Measurements from ENCODE around the gene SCLY. TPM values are rescaled to one million over a fixed set of nuclear protein-coding genes. Genes with fewer than 3 reads are reported as not detected.

The SCLY gene
- polyA plus RNA-seq, 1 of the 3 experiments (the other 2 are of a cell fraction), result 20.9 TPM

GRCh38 chr2:238104691-238105371, 44.0 kb downstream of the SCLY start:
- no peak overlapping the region for H3K27ac ChIP-seq (ENCODE audit: low read depth in 2 of 2, low read length in 1 of 2)
- H3K9me3 ChIP-seq, result no peaks in the 10 kb centered on the region
- no peaks in the 10 kb centered on the region for H3K79me2 ChIP-seq (ENCODE audit: insufficient read depth)
- DNase-seq, result peak; percentile 24
- no peaks in the 10 kb centered on the region for H3K9me2 ChIP-seq
- no peak overlapping the region for H3K4me3 ChIP-seq (ENCODE audit: low read depth in 2 of 2, low read length in 1 of 2)
- H3K9ac ChIP-seq, result no peak overlapping the region
- H3K4me2 ChIP-seq, result no peak overlapping the region
- no peaks in the 10 kb centered on the region for H3K27me3 ChIP-seq (ENCODE audit: insufficient read depth)
- 77% methylated on average over 4 of the region's 21 CpGs for WGBS (ENCODE audit: low lambda C conversion rate)
- no peaks in the 10 kb centered on the region for H3K36me3 ChIP-seq (replicated peaks in 1 of 2; ENCODE audit: control insufficient read depth in 1 of 2, insufficient read depth in 2 of 2, low read length in 1 of 2)
- TF ChIP-seq ELF1 (IDR thresholded peaks at IDR 0.05) (no peak), RXRA (IDR thresholded peaks at IDR 0.05; ENCODE audit: borderline replicate concordance, low read depth) (no peak), FOXJ3 (CRISPR knock-in tag; IDR thresholded peaks at IDR 0.05) (no peak), ZBTB33 (IDR thresholded peaks at IDR 0.05; ENCODE audit: borderline replicate concordance, low read depth) (no peak), TAF1 (IDR thresholded peaks at IDR 0.05; ENCODE audit: borderline replicate concordance, low read depth, low read length) (no peak), YY1 (IDR thresholded peaks at IDR 0.05; ENCODE audit: low read depth) (no peak), NRF1 (IDR thresholded peaks at IDR 0.05; ENCODE audit: low read depth, low read length) (no peak), SMC3 (IDR thresholded peaks at IDR 0.05; ENCODE audit: low read depth, low read length) (no peak), EP300 (IDR thresholded peaks at IDR 0.05; ENCODE audit: borderline replicate concordance in 1 of 2, low read depth in 1 of 2, low read length in 1 of 2) (no peak), TEAD4 (IDR thresholded peaks at IDR 0.05; ENCODE audit: borderline replicate concordance, insufficient read depth) (no peak), CHD2 (IDR thresholded peaks at IDR 0.05; ENCODE audit: low read length, partially characterized antibody) (no peak), TCF12 (IDR thresholded peaks at IDR 0.05) (no peak), MEF2A (IDR thresholded peaks at IDR 0.05; ENCODE audit: borderline replicate concordance, low read depth) (no peak)
- TF ChIP-seq, protein P1, sequence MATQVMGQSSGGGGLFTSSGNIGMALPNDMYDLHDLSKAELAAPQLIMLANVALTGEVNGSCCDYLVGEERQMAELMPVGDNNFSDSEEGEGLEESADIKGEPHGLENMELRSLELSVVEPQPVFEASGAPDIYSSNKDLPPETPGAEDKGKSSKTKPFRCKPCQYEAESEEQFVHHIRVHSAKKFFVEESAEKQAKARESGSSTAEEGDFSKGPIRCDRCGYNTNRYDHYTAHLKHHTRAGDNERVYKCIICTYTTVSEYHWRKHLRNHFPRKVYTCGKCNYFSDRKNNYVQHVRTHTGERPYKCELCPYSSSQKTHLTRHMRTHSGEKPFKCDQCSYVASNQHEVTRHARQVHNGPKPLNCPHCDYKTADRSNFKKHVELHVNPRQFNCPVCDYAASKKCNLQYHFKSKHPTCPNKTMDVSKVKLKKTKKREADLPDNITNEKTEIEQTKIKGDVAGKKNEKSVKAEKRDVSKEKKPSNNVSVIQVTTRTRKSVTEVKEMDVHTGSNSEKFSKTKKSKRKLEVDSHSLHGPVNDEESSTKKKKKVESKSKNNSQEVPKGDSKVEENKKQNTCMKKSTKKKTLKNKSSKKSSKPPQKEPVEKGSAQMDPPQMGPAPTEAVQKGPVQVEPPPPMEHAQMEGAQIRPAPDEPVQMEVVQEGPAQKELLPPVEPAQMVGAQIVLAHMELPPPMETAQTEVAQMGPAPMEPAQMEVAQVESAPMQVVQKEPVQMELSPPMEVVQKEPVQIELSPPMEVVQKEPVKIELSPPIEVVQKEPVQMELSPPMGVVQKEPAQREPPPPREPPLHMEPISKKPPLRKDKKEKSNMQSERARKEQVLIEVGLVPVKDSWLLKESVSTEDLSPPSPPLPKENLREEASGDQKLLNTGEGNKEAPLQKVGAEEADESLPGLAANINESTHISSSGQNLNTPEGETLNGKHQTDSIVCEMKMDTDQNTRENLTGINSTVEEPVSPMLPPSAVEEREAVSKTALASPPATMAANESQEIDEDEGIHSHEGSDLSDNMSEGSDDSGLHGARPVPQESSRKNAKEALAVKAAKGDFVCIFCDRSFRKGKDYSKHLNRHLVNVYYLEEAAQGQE (IDR thresholded peaks at IDR 0.05; ENCODE audit: low read depth, low read length), result no peak
- TF ChIP-seq, protein P2, sequence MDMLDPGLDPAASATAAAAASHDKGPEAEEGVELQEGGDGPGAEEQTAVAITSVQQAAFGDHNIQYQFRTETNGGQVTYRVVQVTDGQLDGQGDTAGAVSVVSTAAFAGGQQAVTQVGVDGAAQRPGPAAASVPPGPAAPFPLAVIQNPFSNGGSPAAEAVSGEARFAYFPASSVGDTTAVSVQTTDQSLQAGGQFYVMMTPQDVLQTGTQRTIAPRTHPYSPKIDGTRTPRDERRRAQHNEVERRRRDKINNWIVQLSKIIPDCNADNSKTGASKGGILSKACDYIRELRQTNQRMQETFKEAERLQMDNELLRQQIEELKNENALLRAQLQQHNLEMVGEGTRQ (IDR thresholded peaks at IDR 0.05; ENCODE audit: borderline replicate concordance, low read depth, low read length), result no peak
- POLR2A ChIA-PET, result interaction anchor here (1.0 kb wide), 1 partner anchor 11 kb away, joined by 3 read pairs; no protein-coding TSS in a partner anchor
- H3F3A ChIP-seq (replicated peaks; ENCODE audit: insufficient read depth), result no peaks in the 10 kb centered on the region
- no peaks in the 10 kb centered on the region for H4K20me1 ChIP-seq (ENCODE audit: insufficient read depth)
- no peak overlapping the region for H2AFZ ChIP-seq (ENCODE audit: low read depth)
- CTCF ChIA-PET, result no interaction called here
- H3K4me1 ChIP-seq (ENCODE audit: control insufficient read depth in 1 of 2, insufficient read depth in 2 of 2, low read depth in 1 of 2, low read length in 1 of 2), result peaks cover 0 to 16% of the 10 kb centered on the region in 2 experiments; a peak in 1 of 4 replicates

All from SK-N-SH (cell line).